ENCODE measurements around the gene CDC42EP3. TPM values are rescaled to one million over a fixed set of nuclear protein-coding genes. Genes with fewer than 3 reads are reported as not detected.
A peak's percentile ranks its signal among the peaks of the same experiment; 100 is the strongest.

The CDC42EP3 gene
- total RNA-seq, 2 donors from 2014 or later = 7.2 to 37.3 TPM

GRCh38 chr2:37601569-37601968, 69.9 kb downstream of the CDC42EP3 start:
- no peaks in the 10 kb centered on the region for H3K36me3 ChIP-seq
- DNase-seq = no peak
- H3K9ac ChIP-seq (ENCODE audit: low read depth in 2 of 2, low read length in 2 of 2) = no peak overlapping the region
- H3K27me3 ChIP-seq = no peaks in the 10 kb centered on the region
- H3K9me3 ChIP-seq = no peaks in the 10 kb centered on the region
- H3K4me1 ChIP-seq = no peaks in the 10 kb centered on the region
- no peak overlapping the region for H3K4me3 ChIP-seq
- intact Hi-C loops (cut with DNase I) = no loop called here
- TF ChIP-seq CTCF (IDR thresholded peaks at IDR 0.05) = no peak
- no peak overlapping the region for H3K27ac ChIP-seq

- no peak for TF ChIP-seq CTCF (IDR thresholded peaks at IDR 0.05)
- Histone ChIP-seq H3K9me3 (no peaks in the 10 kb centered on the region), H3K27ac (no peak overlapping the region), H3K27me3 (no peaks in the 10 kb centered on the region), H3K36me3 (no peaks in the 10 kb centered on the region), H3K9ac (ENCODE audit: low read depth in 2 of 2, low read length in 2 of 2) (no peak overlapping the region), H3K4me1 (no peaks in the 10 kb centered on the region), H3K4me3 (no peak overlapping the region)
- intact Hi-C loops (cut with DNase I) = no loop called here
- no peak for DNase-seq
Observed at GRCh38 chr2:37600735-37601134, 70.7 kb downstream of the CDC42EP3 start.

- H3K27ac ChIP-seq = peak overlapping the region; percentile 18
- H3K27me3 ChIP-seq = no peaks in the 10 kb centered on the region
- H3K36me3 ChIP-seq = no peaks in the 10 kb centered on the region
- H3K9me3 ChIP-seq = no peaks in the 10 kb centered on the region
- no peak for TF ChIP-seq CTCF (IDR thresholded peaks at IDR 0.05)
- no peak overlapping the region for H3K4me3 ChIP-seq
- no peaks in the 10 kb centered on the region for H3K4me1 ChIP-seq
- intact Hi-C loops (cut with DNase I) = no loop called here
- H3K9ac ChIP-seq (ENCODE audit: low read depth in 2 of 2, low read length in 2 of 2) = no peak overlapping the region
- no peak for DNase-seq
Observed at GRCh38 chr2:37599688-37600525, 71.5 kb downstream of the CDC42EP3 start.

GRCh38 chr2:37593694-37594093, 77.7 kb downstream of the CDC42EP3 start:
- TF ChIP-seq CTCF (IDR thresholded peaks at IDR 0.05) = no peak
- H3K36me3 ChIP-seq = no peaks in the 10 kb centered on the region
- no peak overlapping the region for H3K27ac ChIP-seq
- H3K4me1 ChIP-seq = no peaks in the 10 kb centered on the region
- no peaks in the 10 kb centered on the region for H3K9me3 ChIP-seq
- no peak overlapping the region for H3K9ac ChIP-seq (ENCODE audit: low read depth in 2 of 2, low read length in 2 of 2)
- no peak overlapping the region for H3K4me3 ChIP-seq
- intact Hi-C loops (cut with DNase I) = no loop called here
- DNase-seq = no peak
- no peaks in the 10 kb centered on the region for H3K27me3 ChIP-seq

- TF ChIP-seq CTCF (IDR thresholded peaks at IDR 0.05) = no peak
Observed at GRCh38 chr2:37593024-37593423, 78.4 kb downstream of the CDC42EP3 start.

More at GRCh38 chr2:37593024-37593423, 78.4 kb downstream of the CDC42EP3 start:
- Histone ChIP-seq H3K36me3 (no peaks in the 10 kb centered on the region), H3K27me3 (no peaks in the 10 kb centered on the region), H3K9ac (ENCODE audit: low read depth in 2 of 2, low read length in 2 of 2) (no peak overlapping the region), H3K27ac (no peak overlapping the region), H3K9me3 (no peaks in the 10 kb centered on the region), H3K4me1 (no peaks in the 10 kb centered on the region), H3K4me3 (no peak overlapping the region)
- DNase-seq = no peak
- intact Hi-C loops (cut with DNase I) = no loop called here
